ENCODE results near the gene RAB33B. TPM values are rescaled to one million over a fixed set of nuclear protein-coding genes. Genes with fewer than 3 reads are reported as not detected.

The RAB33B gene
- total and polyA plus RNA-seq, 2 of the 8 experiments (the other 6 are each of a cell fraction or from before 2014, with no cell fraction given), result 4.2 to 8.7 TPM

- no peaks in the 10 kb centered on the region for H4K20me1 ChIP-seq (replicated peaks in 1 of 2; ENCODE audit: control insufficient read depth in 1 of 2, insufficient read depth in 2 of 2, low read length in 2 of 2)
- no peak overlapping the region for H3K23ac ChIP-seq (ENCODE audit: insufficient read length)
- no peaks in the 10 kb centered on the region for H3K79me2 ChIP-seq (ENCODE audit: control insufficient read depth in 1 of 2, insufficient read depth in 2 of 2, low read length in 2 of 2)
- H2BK20ac ChIP-seq (ENCODE audit: low read length), result no peak overlapping the region
- no peak overlapping the region for H3K4me3 ChIP-seq (ENCODE audit: extremely low read depth in 1 of 4, insufficient read depth in 2 of 4, low read depth in 3 of 4, low read length in 4 of 4)
- no peak for FAIRE-seq
- no peak overlapping the region for H3K14ac ChIP-seq (ENCODE audit: insufficient read length)
- H2BK5ac ChIP-seq (ENCODE audit: low read depth, low read length), result no peak overlapping the region
- H2AFZ ChIP-seq (ENCODE audit: low read length), result no peak overlapping the region
- DNase-seq (ENCODE audit: low read depth in 1 of 2, low spot score in 2 of 2), result no peak
- H2BK120ac ChIP-seq (replicated peaks; ENCODE audit: low read depth, low read length), result no peak overlapping the region
- H2BK12ac ChIP-seq (ENCODE audit: low read depth, low read length), result no peak overlapping the region
- H3K9ac ChIP-seq (replicated peaks in 1 of 4; ENCODE audit: extremely low read depth in 1 of 4, low read depth in 3 of 4, low read length in 3 of 4), result no peak overlapping the region
- H3K4ac ChIP-seq (replicated peaks; ENCODE audit: insufficient read length, low read depth, low read length), result no peak overlapping the region
- H3K27ac ChIP-seq (ENCODE audit: low read depth, low read length), result no peak overlapping the region
- H2BK15ac ChIP-seq (ENCODE audit: low read length), result no peak overlapping the region
- POLR2A ChIA-PET (ENCODE audit: partially characterized antibody), result interaction anchor here (2.2 to 3.3 kb wide), 2 partner anchors 8 to 13 kb away, joined by 5 to 11 read pairs; partner anchors contain the start of gene RAB33B
- TF ChIP-seq ASH2L (IDR thresholded peaks at IDR 0.05; ENCODE audit: low read length), result no peak
- no peak for TF ChIP-seq KDM1A (IDR thresholded peaks at IDR 0.05; ENCODE audit: borderline replicate concordance, low read length)
- no peak for TF ChIP-seq ZNF274 (IDR thresholded peaks at IDR 0.05; ENCODE audit: borderline replicate concordance, extremely low read depth, low read length)
- TF ChIP-seq TBP (IDR thresholded peaks at IDR 0.05; ENCODE audit: low read depth, low read length), result no peak
- TF ChIP-seq KDM4A (IDR thresholded peaks at IDR 0.05; ENCODE audit: low read depth, low read length, severe bottlenecking), result no peak
- no peak for TF ChIP-seq MAX (IDR thresholded peaks at IDR 0.05)
- no peak for TF ChIP-seq POLR2AphosphoS5 (IDR thresholded peaks at IDR 0.05; ENCODE audit: low read depth, low read length)
- TF ChIP-seq SIRT6 (IDR thresholded peaks at IDR 0.05; ENCODE audit: low read length), result no peak
- H3K4me2 ChIP-seq (ENCODE audit: insufficient read depth in 1 of 2, low read depth in 2 of 2, low read length in 2 of 2), result no peak overlapping the region
- WGBS, 2 experiments (ENCODE audit: extremely low coverage in 1 of 2, insufficient coverage in 1 of 2, insufficient read length in 1 of 2, insufficient replicate concordance in 2 of 2, low coverage in 1 of 2, low lambda C conversion rate in 2 of 2, missing lambda C conversion rate in 1 of 2), result 89% methylated on average over 4 of the region's 4 CpGs; no CpG with 5 or more reads in 1 of the 2 experiments
- H3K27me3 ChIP-seq (replicated peaks in 1 of 4; ENCODE audit: control insufficient read depth in 3 of 4, extremely low read depth in 1 of 4, insufficient read depth in 3 of 4, low read length in 3 of 4), result no peaks in the 10 kb centered on the region
- H3K36me3 ChIP-seq (ENCODE audit: control insufficient read depth in 2 of 4, insufficient read depth in 4 of 4, low read length in 3 of 4), result no peaks in the 10 kb centered on the region
- no peaks in the 10 kb centered on the region for H3K4me1 ChIP-seq (replicated peaks in 1 of 4; ENCODE audit: control insufficient read depth in 3 of 4, insufficient read depth in 4 of 4, low read length in 3 of 4)
- no peak overlapping the region for H4K5ac ChIP-seq (ENCODE audit: insufficient read length, low read depth, low read length)
- no peaks in the 10 kb centered on the region for H3K23me2 ChIP-seq (ENCODE audit: low read depth, low read length)
- no peak overlapping the region for H2AK5ac ChIP-seq (ENCODE audit: low read depth, low read length)
- no peak overlapping the region for H4K8ac ChIP-seq (ENCODE audit: extremely low read depth, insufficient read depth, low read length)
- H3K79me1 ChIP-seq (ENCODE audit: low read depth, low read length), result no peaks in the 10 kb centered on the region; the same call in 1 of the 2 replicates
- CTCF ChIA-PET (ENCODE audit: partially characterized antibody), result interaction anchor here (0.6 to 0.7 kb wide), 2 partner anchors 20 to 132 kb away, joined by 3 to 4 read pairs; no protein-coding TSS in a partner anchor
- no peak overlapping the region for H4K91ac ChIP-seq (replicated peaks; ENCODE audit: insufficient read length, low read length)
- no peak overlapping the region for H3K56ac ChIP-seq (replicated peaks; ENCODE audit: insufficient read length, low read depth, low read length)
- H3K9me3 ChIP-seq (ENCODE audit: insufficient read depth in 2 of 2, low read depth in 1 of 2, low read length in 1 of 2), result no peaks in the 10 kb centered on the region; a peak in 1 of 4 replicates
- no peak overlapping the region for H3K18ac ChIP-seq (ENCODE audit: extremely low read depth, low read length)
Measured at GRCh38 chr4:139441029-139441428, 12.9 kb upstream of the RAB33B start.
